GM21515 (cell line): Measurements from ENCODE around the gene LCP1.
A peak's percentile ranks its signal among the peaks of the same experiment; 100 is the strongest.
"Not testable (repeated sequence)": the region's sequence is repeated elsewhere in the genome, so short reads cannot be mapped to it uniquely, and the experiment has no call there.

Experiments
- ATAC-seq: cut with Tn5 transposase; IDR thresholded peaks from one replicate; pipeline ENCODE4 v1.9.1; 2021; ENCODE audit not compliant: unreplicated experiment

LCP1 gene, protein sequence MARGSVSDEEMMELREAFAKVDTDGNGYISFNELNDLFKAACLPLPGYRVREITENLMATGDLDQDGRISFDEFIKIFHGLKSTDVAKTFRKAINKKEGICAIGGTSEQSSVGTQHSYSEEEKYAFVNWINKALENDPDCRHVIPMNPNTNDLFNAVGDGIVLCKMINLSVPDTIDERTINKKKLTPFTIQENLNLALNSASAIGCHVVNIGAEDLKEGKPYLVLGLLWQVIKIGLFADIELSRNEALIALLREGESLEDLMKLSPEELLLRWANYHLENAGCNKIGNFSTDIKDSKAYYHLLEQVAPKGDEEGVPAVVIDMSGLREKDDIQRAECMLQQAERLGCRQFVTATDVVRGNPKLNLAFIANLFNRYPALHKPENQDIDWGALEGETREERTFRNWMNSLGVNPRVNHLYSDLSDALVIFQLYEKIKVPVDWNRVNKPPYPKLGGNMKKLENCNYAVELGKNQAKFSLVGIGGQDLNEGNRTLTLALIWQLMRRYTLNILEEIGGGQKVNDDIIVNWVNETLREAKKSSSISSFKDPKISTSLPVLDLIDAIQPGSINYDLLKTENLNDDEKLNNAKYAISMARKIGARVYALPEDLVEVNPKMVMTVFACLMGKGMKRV

DNA sequence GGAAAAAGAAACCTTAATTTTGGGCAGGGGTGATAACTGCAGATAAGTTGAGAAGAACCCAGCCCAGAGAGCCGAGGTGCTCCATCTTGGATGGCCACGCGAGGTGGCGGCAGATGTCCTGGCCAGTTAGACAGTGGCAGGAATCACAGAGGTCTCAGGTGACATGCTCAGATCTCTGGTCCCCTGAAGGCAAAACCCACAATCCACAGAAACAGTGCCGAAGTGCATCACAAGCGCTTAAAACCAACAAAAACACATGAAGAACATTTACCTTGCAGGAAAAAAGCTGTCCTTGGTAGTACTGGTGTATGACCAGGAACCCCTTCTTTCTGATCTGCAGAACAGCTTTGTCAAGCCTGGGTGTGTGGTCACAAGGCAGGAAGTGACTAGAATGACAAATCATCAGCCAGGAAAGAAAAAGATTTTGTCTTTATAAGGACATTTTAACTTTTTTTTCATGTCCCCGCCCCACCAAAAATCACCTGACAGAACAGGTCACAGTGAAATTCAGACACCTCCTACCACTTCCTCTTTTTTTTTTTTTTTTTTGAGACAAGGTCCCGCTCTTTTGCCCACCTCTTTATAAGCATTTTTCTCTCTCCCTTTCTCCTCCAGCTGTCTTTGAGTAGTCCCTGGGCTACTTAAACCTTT, at the start of gene LCP1:
Gene LCP1 (minus strand): TSS at position 338 of the 651 bp plus-strand sequence. CDS start 22,515 bp downstream, outside the sequence.
- ATAC-seq, result peak; percentile 64

DNA sequence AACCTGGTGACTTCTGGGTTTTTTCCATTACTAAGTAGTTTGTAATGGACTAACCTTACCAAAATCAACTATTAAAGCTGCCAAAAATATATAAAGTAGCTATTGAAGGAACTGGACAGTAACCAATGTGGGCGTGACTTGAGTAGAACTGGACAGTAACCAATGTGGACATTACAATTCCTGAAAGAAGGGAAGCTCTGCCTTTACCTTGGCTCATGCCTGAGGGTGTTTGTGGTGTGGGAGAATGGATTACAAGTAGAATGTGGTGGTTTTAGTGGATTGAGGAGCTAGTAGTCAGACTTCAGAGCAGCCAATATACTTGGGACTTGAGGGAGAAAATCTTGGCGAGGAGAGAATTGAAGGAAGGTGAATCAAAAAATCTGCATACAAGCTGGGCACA, 47.3 kb upstream of the LCP1 start:
- no peak for ATAC-seq

DNA sequence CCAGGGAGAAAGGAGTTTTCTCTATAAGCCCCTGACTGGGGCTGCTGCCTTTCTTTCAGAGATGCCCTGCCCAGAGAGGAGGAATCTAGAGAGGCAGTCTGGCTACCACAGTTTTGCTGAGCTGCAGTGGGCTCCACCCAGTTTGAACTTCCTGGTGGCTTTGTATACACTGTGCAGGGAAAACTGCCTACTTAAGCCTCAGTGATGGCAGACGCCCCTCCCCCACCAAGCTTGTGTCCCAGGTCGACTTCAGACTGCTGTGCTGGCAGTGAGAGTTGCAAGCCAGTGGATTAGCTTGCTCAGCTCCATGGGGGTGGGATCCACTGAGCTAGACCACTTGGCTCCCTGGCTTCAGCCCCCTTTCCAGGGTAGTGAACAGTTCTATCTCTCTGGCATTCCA, 38.3 kb upstream of the LCP1 start:
- not testable (repeated sequence) for ATAC-seq

DNA sequence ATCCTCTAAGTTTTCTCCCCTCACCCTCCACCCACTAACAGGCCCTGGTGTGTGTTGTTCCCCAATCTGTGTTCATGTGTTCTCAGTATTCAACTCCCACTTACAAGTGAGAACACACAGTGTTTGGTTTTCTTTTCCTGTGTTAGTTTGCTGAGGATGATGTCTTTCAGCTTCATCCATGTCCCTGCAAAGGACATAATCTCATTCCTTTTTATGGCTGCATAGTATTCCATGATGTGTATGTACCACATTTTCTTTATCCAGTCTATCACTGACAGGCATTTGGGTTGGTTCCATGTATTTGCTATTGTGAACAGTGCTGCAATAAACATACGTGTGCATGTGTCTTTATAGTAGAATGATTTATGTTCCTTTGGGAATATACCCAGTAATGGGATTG, 32.8 kb upstream of the LCP1 start:
- ATAC-seq, result not testable (repeated sequence)

DNA sequence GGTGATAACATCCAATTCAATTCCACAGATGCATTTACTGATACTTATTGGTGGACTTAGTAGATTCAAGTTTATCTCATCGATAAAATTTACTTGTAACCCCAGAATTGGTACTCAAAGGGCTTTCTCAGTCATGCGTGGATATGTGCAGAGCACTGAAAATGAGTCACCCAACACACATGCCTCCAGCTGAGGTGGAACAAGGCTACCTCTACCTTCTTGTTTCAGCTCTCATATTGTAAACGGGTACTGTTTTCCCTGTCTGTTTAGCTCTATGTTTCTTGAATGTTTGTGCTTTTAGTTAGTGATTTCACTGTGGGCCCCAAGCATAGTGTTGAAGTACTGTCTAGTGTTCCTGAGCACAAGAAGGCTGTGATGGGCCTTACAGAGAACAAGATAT, 31.3 kb upstream of the LCP1 start:
- no peak for ATAC-seq

DNA sequence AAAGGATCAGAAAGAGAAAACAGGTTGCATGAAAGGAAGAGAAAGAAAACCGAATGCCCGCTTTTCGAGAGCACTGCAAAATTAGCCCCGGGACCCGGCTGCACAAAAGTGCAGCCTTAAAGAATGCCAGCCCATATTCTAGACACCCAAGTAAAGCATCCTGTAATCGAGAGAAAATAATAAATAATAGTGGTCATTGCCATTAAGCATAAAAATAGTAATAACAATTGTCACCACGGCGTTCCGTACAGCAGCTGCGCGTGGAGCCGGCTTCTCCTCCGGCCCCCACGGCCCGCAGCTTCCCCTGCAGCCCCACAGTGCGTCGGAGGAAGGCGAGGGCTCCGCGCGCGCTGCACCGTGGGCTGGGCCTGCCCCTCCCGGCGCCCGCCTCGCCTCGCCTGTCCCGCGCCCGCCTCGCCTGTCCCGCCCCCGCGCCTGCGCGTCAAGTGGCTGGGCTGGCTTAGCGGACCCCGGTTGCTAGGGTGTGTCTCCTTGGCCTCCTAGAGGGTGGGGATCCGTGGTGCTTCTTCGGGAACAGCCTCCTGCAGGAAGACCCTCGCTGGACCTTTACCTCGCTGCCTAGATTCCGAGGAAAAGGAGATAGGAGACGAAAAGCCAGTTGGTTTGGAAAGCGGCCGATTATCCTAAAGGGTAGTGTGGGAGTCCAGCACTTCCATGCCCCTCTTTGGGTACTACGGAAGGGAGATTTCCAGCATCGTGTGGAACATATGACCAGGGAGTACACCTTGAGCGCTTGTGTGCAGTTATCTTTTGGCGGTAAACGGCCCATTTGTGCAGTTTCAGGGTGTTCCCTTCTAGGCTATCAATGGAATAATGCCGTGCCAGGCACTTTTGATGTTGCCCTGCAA, 29.7 kb upstream of the LCP1 start, which contains the start of gene LRRC63:
Gene LRRC63 (plus strand): TSS at position 446 of the 869 bp plus-strand sequence. CDS start 1,107 bp downstream, outside the sequence.
- peak; percentile 96 for ATAC-seq

DNA sequence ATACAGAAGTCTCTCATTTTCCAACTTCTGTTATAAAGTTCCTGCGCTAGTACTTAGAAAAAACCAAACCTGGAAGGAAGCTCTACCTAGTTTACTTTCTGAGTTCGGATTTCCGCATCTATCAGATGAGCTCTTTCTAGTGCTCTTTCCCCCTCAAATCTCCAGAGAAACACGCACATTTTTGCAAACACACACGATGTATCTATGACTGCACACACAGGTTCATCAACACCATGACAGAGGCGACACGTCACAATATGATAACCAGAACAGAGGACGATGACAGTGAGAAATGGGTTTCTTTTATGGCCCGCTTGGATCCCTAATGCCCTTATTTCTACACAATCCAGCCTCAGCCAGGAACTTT, 29.1 kb upstream of the LCP1 start:
- peak; percentile 19 for ATAC-seq

DNA sequence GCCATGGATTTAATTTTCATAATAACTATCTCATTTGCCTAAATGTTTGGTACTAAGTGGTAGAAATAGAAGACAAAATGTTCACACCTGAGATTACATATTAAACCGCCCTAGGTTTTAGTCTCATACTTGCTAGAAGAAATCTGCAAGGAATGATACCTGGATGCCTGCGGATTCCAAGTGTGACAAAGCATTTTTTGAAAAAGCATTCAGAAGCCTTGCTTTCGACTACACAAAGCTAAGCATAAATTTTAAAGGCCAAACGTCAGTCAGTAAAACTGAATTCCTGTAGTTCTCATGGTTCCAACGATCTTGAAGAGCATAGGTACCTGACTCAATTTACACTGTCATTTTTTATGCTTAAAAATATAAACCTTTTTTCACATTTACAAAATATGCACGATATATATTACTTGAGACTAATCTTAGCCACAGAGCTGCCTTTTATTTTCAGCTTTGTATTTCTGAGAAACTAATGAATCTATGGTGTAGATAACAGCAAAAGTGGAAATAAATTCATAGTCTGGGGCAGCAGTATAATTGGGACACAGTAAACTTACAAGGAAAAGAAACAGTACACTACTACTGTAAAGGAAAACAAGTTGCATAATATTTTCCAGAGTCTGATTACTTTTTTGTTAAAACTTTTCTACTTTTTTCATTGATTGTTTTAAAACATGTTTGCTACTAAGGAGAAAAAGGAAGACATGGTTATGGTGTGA, 28.5 kb upstream of the LCP1 start:
- no peak for ATAC-seq

DNA sequence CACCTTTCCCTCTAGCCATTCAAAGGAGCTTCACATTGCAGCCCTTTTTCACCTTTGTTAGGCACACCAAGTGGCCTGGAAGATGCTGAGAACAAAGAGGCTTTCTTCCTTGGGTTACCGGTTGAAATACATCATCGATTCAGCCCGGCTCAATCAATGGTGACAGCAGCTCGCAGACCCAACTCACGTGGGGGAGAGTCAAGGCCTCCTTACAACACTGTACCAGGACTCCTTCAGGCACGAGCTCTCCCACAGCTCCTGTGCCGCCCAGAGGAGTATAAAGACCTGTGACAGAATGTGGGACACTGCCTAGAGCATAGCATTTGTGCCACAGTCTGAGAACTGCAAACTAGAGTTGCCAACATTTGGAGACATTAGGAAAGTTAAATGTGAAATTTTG, 25.9 kb upstream of the LCP1 start:
- no peak for ATAC-seq

DNA sequence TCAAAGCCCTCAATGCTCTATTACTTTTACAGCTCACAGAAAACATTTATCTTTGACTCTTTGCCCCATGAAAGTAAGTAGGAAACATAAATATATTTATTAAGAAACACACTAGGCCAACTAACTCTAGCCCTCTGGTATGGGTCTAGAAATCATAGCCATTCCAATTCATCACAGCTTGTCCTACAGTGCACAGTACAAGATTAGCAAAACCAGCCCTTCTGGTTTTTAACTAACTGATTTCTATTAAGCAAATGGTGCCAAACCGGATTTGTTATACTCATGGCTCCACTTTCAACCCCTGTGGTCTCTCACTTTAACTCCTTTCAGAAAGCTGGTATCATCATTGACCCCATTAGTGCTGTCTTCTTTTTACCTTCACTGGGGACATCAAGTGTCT, 24.2 kb upstream of the LCP1 start:
- no peak for ATAC-seq

DNA sequence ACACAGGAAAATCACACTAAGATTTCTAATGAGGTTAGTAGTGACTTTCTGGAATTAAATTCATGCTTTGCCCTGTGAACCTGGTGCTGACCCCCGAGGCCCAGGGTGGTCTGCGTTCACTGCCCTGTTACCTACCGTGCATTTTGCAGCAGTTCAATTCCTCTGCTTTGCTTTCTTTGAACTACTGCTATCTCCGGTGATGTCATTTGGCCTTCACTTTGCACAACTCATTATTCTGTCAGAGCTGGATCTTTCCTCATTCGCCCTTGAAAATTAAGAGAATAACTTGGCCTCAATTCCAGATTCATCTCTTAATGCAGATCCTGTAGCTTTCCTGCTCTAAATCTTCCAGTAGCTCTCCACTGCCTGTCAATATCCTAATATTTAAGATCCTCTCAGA, 21.0 kb upstream of the LCP1 start:
- ATAC-seq, result no peak

DNA sequence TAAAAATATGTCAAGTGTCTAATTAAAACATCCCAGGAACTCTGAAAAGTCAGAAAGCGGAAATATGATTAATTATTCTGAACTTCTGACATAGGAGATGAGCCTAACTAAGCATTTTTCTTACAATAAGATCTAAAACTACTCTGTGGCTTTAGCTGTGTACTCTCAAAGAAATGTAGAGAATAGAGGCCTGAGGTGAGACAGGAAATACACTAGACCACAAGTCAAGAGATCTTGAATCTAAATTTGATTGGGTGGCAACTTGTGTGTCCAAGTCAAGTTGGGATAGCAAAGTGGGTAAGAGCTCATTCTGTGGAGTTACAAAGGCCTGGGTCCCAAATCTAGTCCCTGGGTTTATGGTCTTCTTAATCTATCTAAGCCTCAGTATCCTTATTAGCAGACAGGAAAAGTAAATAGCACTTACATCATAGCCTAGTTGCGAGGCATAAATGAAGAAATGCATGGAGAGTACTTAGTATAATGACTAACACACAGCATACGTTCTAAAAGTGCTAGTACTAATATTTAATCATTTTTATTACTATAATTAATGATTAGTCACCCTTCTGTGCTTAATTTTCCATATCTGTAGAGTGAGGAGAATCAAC, 20.3 kb upstream of the LCP1 start:
- ATAC-seq, result no peak

DNA sequence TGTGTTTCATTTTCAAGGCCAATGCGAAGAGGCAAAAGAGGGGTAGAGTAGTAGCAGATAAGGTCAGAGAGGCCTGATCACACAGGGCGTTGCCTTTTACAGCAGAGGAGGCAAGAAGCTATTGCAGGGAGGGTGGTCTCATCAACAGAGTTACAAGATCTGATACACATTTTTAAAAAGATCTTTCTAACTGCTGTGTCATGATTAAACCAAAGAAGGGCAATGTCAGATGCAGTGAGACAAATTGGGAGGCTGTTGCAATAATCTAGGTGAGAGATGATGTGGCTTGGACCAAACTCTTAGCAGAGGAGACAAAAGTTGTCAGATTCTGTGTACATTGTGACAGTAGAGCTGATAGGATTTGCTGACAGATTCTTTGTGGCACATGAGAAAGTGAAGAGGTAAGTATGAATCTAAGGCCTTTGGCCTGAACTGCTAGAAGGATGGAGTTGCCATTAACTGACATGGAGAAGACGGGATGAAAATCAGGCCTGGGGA, 16.8 kb upstream of the LCP1 start:
- ATAC-seq, result no peak

DNA sequence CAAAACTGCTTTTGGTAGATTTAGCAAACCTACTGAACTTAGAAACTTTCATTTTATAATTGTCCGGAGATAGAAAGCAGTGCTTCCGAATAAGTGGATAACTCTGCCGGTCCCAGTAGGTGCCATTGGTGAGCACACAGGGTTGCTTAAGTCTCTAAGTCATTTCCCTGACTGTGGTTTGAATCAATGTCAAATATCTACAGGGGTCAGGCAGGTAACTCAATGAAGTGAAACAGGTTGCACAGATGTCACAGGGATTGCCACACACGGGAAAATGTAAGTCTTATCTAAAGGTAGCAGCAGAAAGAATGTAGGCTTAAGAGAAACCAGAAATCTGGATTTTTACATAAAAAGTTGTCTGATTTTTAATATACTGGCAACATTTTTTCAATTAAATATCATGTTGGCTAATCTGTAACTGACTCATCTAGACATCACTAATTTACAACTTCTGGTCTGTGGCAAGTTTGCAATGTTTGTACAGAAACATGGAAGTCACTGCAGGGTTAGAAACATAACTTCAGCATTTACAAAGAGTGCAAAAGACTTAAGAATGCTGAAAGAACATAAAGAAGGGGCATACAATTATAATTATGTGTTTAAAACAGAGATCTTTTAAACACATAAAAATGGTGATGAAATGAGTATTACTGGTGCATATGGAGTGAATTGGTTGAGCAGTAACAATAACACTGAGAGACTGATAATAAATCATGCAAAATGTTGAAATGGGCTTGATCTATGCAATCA, 15.5 kb upstream of the LCP1 start:
- no peak for ATAC-seq

DNA sequence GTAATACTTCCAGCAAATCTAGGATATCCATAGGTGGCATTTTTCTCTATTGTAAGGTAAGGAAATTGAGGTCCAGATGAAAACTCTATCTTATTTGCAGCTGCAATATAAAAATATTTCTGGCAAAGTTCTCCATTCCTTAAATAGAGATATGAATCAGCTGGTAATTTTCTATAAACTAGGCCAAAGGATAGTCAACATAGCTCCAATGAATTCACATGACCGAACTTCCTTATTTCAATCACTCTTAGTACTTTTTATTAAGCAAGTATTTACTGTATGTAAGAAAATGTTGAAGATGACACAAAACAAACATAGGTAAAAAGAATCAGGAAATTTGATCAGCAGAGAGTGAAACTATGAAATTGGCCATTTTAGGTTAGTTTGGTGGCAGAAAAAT, 13.0 kb upstream of the LCP1 start:
- no peak for ATAC-seq

DNA sequence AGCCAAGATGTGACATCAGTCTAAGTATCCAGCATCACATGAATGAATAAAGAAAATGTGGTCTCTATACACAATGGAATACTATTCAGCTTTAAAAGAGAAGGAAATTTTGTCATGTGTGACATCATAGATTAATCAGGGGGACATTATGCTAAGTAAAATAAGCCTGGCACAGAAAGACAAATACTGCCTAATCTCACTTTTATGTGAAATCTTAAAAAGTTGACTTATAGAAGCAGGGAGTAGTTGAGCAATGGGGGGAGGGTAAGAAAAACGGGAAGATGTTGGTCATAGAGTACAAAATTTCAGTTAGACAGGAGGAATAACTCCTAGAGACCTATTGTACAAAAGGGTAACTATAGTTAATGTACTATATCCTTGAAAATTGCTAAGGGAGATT, 10.4 kb upstream of the LCP1 start:
- no peak for ATAC-seq

DNA sequence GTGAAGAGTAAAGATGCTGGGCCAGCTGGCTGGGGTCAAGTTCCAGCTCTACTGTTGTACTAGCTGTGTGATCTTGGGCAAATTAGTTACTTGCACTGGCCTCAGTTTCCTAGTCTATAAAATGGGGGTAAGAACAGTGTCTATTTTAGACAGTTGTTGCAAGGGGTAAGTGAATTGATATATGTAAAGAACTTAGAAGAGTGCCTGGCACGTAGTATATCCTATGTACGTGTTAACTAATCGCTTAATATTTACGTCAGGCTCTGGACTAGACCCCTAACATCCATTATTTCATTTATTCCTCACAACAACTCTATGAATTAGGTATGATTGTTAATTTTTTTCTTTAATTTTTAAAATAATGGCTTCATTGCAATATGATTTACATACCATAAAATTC, 3.7 kb upstream of the LCP1 start:
- no peak for ATAC-seq

DNA sequence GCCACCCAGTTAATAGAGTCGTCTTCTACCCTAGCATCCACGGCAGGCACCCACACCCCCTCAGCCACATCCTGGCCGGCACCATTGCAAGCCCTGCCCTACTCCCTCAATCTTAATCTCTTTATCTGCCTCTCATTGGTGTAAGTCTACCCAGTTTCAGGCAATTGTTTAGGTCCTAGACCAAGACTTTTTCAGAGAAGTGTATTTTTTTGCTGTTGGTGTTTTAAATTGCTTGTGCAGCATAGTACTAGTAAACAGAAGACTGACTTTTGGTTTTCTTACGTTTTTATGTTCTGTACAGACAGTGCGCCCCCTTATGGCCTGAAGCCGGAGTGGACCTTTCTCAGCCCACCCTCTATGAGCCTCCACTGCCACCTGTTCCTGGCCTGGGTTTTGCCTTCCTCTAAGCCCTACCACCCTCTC, 2.3 kb upstream of the LCP1 start:
- ATAC-seq, result peak; percentile 46
